ENCODE data around the gene ZDHHC13.

The ZDHHC13 gene

DNA sequence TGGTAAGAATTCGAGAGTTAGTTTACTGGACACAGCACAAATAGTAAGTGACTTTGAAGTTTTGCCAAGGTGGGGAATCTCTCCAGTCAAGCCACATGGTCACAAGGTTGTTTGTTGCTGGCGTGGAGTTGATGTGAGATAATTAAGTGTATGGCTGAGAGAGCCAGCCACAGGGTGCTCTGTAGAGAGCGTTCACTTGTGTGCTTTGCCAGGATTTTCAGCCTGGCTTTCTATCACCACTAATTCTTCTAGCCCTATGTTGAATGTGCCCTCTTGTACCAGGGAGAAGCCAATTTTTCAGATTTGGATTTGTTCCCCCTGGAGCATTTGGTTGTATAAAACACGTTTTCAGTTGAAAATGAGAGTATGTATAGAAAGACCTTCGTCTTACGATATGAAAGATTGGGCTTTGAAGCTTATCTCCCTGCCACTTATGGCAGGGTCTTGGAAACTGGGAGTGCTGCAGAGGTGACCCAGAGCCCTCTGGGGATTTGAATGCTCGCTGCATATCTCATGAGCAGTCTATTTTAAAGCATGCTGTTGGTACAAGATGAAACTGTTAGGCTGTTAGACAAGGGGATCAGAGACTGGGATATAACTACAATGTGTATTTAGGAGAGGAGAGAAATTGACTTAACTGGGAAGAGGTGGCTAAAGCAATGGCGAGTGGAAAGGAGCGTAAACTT lies 56.2 kb downstream of the ZDHHC13 start:
- no peak for DNase-seq (ENCODE audit: low spot score)

DNA sequence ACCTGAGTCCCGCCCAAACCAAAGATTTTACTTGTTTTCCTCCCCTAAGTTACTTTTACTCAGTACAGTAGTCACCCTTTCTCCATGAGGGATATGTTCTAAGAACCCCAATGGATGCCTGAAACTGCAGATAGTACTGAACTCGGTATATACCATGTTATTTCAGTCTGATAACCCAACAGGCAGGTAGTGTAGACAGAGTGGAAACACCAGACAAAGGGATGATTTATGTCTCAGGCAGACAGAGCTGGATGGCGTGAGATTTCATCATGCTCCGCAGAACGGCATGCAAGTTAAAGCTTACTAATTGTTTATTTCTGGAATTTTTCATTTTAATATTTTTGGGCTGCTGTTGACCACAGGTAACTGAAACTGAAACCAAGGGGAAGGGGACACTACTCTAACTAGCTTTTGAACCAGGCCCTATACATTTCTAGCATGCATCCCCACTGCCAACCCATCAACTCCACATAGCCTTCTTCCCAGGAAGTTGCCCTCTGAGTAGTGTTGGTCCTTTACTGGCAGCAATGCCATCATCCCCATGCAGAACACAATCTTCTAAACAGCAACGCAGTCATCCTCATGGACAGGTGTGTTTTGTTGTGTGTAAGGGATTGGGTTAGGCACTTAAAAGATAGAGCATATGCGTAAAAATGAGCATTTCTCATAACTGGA lies 57.1 kb downstream of the ZDHHC13 start:
- no peak for DNase-seq (ENCODE audit: low spot score)

DNA sequence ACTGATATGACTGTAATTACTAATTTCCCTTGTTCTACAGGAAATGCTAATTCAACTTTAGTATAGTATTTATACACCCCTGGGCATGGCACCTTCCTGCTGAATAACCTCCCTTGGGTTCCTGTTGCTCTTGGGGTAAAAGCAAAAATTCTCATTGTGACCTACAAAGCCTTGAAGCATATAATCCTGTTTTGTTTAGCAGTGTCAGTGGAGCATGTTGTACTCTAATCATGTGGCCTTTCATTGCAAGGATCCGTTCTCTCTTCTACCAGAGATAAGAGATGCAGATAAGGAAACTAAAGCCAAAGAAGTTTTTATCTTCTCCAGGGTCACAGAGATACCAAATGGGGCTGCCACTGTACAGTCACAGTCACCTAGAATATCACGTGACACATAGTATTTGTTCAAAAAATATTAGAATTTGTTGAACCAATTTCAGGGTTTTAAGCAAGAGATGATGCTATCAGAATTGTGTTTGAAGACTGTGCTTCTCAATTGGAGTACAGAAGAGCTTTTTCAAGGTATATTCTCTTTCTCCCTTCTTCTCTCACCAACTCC lies 59.7 kb downstream of the ZDHHC13 start:
- no peak for DNase-seq (ENCODE audit: low spot score)

DNA sequence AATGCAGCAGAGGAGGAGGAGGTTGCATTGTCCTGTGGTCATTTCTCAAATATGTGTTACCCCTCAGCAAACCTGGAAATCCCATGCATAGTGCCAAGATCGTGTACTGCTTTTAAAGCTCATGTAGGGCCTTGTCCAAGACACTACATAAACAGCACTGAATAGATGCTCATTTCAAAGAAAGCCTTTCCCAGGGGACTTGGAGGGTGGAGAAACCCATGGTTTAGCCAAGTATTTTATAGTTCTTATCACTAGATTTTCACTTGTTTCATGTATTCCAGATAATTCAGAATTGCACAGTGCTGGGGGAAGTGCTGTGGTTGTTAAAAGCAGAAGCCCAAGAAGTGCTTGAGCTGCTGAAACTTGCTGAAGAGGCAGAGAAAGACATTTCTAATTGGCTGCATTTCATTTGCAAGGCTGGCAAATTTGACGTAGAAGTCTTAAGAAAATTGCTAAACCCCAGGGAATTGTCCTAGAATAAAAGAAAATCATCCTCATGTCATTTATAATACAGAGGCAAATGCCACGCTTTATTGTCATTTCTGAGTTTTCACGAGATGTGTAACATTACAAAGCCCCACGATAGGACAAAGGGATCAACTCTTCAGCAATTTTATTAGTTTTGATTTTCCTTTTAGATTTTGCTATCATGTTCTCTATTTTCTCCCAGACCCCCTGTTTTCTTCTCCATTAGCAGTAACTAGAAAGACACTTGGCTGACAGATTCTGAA lies 64.7 kb downstream of the ZDHHC13 start:
- no peak for DNase-seq (ENCODE audit: low spot score)

DNA sequence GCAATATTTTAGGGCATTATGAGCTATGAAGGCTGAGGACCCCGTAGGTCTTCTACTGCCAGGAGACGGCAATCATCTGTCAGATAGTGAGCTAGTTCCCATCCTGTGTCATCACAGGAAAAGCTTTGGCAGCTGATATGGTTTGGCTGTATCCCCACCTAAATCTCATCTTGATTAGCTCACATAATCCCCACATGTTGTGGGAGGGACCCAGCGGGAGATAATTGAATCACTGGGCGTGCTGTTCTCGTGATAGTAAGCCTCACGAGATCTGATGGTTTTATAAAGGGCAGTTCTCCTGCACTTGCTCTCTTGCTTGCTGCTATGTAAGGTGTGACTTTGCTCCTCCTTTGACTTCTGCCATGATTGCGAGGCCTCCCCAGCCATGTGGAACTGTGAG lies 66.7 kb downstream of the ZDHHC13 start:
- DNase-seq (ENCODE audit: low spot score) = no peak

DNA sequence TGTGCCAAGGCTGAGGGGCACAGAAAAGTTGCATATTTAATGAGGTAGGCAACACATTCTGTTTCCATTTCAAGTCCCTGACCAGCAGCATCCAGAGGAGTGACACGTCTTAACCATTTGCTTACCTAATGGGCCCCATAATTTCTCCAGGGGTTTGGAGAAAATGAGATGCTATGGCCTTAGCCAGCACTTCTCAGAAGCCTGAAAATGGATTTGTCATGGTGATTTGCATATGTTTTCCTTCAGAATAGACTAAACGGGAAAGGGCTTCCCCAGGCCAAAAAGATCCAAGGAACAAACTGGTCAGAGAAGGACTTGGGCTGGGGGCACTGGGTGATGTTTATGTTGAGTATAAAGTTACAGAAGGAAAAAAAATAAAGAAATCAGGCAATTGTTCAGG lies 68.1 kb downstream of the ZDHHC13 start:
- no peak for DNase-seq (ENCODE audit: low spot score)

DNA sequence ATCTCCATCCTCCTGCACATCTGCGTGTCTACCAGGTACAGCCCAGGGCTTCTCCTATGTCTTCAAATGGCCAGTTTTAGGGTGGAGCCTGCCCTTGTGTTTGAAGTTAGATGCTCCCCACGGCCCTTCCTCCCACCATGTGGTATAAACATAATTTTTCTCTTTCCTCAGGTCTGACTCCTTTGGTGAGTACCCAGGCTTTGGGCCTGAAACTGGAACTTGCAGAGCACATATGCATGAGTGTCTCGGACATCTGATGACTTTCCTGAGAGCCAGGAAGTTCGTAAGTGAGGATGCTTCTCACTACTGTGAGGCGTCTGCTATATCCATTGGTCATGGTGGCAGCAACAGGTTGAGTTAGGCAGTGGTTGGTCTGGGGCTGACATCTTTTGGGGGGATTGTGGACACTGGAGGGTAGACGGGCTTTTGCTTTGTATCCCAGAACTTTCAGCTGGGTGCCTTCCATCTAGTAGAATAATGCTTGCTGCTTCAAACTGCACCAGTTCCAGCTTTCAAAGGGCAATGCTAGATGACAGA lies 68.6 kb downstream of the ZDHHC13 start:
- DNase-seq (ENCODE audit: low spot score) = no peak

DNA sequence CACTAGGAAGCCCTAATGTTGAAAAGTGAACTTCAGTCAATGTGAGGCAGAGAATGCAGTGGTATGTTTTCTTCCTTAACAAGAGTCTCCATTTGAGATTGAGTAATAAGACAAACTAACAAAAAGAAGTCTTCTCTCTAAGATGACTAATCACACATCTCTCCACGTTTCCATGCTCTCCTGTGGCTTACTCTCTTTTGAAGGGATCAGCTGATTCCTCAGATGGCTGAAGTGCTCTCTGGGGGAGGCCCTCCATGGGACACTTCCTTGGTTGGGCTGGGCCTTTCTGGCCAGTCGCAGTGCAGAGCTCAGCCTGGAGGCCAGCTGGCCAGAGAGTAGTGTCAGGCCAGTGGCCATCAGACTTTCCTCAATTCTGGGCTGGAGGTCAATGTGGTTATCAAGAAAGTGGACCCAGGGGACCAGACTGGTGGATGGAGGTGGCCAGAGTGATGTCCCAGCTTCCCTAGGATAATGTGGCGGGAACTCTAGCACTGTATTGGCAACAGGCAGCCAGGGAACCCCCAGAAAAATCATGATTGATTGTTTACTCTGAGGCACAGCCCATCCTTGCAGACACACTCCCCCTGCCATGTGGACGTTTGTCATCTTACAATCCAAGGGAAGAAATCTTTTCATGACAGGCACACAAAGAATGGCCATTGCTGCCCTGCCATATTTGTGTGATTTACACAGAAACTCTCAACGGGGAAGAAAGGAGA lies 70.3 kb downstream of the ZDHHC13 start:
- DNase-seq (ENCODE audit: low spot score) = no peak

DNA sequence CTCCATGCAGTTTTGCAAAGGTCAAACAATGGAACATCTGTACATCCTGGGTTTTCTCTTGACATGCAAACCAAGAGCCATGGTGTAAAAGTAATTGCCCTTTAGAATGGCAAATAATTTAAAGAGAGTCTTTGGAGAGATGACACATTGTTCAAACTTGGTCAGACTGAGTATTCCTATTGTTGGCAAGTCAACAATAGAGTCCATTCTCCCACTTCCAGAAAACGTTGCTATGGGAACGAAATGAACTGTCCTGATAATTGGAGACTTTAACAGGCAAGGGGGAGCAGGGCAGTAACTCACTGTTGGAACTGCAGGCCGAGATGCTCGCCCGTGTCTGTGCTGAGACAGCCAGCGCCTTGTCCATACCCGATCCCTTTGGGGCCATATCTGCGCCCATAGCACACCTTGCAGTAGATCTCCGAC lies 70.9 kb downstream of the ZDHHC13 start:
- no peak for DNase-seq (ENCODE audit: low spot score)

DNA sequence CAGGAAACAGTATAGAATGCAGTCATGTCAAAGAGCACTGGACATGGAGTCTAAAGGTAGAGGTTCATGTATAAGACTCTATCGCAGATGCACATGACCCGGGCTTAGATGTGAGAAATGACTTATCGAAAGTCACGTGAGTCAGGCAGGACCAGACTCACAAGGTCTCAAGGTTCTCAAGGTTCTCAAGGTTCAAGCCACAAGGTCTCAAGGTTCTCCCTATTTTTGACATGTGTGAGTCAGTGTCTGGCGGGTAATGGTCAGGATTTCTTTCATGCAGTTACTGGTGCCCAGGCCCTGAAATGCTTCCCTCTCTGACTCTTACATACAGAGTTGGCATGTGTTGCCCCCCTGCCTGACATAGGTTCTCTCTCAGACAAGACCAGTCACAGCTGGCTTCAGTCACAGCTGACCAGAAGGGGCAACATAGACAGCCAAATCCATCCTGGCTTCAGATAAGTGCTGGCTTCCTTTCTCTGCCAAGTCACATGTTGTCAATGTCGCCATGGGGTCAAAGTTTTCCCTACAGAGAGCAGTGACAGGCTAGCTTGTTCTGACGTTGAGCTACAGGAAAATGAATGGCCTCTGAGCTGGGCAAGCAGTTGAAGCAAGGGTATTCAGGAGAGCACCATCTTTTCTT lies 74.7 kb downstream of the ZDHHC13 start:
- no peak for DNase-seq (ENCODE audit: low spot score)

DNA sequence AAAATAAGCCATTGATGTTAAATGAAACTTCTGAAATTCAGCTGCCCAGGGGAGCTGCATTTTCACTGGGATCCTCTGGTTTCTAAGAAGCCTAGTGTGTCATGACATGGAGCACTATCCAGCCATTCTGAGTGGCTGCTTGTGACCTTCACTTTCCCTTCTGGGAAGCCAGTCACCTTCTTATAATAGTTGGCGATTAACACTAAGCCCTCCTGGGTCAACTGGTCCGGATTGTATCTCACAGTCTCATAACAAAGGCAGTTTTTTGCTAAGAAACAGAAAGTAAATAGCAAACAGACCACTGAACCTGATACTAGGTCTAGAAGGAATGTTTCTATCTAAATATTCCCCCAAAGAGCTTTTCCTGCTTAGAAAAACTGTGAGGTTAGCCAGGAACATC lies 76.9 kb downstream of the ZDHHC13 start:
- DNase-seq (ENCODE audit: low spot score) = no peak

DNA sequence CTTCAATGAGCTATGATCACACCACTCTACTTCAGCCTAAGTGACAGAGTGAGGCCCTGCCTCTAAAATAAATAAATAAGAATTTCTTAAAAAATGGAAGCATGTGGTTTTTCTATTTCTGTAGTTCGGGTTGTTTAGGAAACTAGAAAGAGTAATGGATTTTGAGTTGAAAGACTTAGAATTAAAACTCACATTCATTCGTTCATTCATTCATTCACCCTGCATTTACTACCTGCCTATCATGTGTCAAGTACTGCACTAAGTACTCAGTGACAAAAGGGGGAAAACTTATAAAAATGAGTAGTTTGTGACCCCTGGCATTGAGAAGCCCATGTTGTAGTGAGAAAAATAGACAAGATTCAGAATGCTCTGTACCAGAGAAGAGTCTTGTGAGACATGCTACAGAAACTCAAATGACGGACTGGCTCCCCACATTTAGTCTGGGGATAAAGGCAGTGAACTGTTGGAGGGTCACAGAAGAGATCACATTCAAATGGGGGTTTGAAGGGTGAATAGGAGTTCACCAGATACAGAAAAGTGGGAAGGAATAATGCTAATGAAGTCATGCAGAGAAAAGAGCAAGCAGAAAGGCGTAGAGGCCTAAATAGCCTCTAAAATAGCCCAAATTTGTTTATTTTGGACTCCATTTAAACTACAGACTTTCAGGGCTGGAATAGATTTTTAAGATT lies 77.8 kb downstream of the ZDHHC13 start:
- DNase-seq (ENCODE audit: low spot score) = no peak

DNA sequence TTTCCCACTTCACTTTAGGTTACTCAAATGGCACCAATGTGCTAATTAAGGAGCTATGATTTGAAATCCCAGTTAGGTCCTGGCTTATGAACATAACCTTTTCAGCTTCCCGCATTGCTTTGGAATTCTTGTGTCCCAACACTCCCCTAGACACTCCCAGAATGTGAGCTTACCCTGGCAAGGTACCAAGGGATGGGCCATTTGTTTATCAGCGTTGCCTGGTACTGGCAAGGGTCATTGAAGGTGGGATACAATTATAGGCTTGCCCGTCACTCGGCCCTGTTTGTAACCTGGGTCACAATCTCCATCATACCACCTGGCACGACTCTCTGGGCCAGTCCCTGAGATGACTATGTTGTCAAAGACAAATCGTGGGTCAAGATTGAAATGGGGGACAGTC lies 79.5 kb downstream of the ZDHHC13 start:
- no peak for DNase-seq (ENCODE audit: low spot score)

DNA sequence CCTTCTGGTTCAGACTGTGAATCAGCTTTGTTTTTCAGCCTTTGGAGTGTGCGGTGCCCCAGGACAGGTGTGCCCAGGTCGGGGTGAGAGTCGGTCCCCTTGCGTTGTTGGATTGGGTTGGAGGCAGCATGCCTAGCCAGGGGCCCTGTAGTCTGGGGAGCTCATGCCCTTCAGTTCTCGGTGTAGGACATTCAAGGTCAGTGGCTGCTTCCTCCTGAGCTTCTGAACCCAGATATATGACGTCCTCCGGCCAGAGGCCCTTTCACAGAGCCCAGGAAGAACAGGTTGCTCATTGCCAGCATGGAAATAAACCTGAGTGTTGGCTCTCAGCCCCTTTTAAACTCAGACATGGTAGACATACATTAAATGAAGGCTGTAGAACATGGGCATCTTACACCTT lies 82.1 kb downstream of the ZDHHC13 start:
- no peak for DNase-seq (ENCODE audit: low spot score)

DNA sequence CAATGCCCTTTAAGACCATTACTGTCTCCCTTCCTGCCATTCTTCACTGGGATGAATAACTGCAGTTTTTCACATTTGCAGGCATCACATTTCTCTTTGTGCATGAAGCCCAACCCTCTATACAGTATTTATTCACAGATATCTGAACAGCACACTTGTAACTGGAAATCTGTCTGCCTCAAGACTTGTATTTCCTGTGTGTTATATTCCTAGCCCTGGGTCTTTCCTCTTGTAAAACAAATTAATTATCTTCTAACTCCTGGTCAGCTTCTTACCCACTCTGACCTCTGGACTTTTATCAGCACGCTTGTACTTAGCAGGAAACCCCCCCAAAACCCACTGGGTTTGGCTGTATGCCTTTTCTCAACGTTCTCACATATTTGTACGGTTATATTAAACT lies 82.8 kb downstream of the ZDHHC13 start:
- no peak for DNase-seq (ENCODE audit: low spot score)

DNA sequence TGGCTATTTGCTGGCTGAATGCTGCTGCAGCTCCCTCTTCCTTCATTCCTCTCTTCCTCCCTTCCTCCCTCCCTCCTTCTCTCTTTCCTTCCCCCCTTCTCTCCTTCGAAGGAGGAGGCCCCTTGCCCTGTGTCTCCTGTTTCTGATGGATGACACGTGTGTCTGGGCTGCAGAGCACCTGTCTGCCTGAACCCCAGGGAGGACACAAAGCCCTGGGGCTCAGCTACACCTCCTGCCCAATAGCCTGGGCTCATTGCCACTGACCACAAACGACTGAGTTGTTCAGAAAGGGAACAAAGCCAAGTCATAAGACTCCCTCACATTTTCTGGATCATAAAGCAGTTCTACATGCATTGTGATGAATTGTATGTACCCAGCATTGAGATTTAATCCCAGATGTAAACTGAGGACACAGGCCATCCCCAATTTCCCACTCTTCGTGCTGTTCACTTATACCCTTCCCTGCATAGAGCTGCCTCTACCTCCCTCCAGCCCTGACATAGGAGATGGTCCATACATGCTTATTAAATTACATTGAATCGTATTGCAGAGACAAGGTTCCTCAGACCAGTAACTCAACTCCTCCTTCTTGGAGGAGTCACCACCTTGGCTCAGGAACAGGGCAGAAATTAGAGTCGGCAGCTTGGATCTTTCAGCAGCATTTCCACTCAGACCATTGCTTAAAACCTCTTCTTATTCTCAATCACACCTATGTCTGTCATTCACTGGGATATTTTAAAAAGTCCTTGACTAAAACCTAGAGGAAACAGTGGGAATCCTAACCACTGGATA lies 83.6 kb downstream of the ZDHHC13 start:
- no peak for DNase-seq (ENCODE audit: low spot score)

DNA sequence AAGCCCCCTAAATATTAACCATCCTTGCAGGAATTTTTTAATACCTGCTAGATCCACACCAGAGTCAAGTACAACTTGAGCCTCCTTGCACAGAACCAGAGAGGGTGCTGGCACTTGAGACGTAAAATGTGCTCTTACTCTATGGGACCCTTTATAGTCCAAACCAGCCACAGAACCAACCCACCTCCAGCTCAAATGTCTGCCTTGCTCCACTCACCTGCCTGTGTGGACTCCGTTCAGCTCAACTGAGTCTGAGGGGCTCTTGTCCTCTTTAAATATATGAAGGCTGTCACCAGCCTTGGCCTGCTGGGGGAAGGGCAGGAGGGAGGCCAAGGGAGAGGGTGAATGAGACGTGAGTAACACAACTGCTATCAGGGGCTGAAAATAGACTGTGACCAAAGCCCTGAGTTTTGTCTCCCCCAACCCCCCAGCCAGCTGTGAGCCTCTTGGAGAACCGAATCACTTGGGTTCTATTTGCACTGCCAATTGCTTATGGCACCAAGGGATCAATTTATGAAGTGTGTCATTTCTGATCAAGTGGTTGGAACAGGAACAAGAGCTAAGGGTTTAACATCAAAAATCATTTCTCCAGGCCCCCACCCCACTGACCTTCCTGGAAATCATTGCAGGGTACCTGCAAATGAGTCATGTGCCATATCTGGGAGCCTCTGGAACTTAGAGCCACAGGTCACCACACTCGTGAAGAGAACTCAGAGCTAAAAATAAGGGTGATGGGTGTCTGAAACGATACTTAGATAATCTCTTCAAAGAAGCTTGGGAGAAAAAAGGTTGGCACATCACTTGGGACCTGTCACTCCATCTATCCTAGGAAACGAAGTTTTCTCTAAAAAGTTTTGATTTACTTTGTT lies 85.0 kb downstream of the ZDHHC13 start, which contains the start of gene CSRP3:
TSS of gene CSRP3 (minus strand) at position 247 of the 869 bp plus-strand sequence. CDS start 9,535 bp downstream, outside the sequence.
- no peak for DNase-seq (ENCODE audit: low spot score)

DNA sequence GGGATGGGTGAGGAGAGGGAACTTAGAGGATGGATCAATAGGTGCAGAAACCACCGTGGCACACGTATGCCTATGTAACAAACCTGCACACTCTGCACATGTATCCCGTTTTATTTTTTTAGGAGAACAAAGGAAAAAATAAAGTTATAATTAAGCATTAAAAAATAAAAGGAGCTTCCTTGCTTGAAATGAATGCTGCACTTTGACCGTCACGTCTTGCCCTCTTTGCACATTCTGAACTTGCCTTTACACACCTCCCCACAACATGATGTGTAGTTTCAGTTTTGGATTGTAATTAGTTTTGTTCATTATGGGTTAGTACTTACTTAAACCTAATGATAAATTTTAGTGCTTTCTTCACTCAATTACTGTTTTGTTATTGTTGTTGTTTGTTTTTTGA lies 87.9 kb downstream of the ZDHHC13 start:
- no peak for DNase-seq (ENCODE audit: low spot score)

DNA sequence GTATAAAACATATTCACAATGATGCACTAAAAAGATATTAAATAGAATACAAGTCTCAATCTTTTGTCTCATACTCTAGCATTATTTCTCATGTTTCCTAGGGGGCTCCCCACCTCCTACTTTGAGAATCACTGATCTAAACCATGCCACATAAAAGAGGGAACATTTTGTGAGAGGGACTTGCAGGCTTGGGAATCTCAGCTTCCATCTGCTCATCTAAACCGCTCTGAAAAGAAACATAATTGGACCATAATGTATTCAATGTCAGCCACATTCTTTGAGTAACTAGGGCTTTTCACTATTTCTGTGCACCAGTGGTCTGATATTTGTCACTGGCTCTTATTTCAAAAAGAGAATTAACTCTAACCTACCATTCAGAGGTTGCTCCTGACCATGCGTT lies 91.2 kb downstream of the ZDHHC13 start:
- no peak for DNase-seq (ENCODE audit: low spot score)

All from cerebellar cortex (tissue), 1 donor.